ENCODE data around the gene ELL2.

DNA sequence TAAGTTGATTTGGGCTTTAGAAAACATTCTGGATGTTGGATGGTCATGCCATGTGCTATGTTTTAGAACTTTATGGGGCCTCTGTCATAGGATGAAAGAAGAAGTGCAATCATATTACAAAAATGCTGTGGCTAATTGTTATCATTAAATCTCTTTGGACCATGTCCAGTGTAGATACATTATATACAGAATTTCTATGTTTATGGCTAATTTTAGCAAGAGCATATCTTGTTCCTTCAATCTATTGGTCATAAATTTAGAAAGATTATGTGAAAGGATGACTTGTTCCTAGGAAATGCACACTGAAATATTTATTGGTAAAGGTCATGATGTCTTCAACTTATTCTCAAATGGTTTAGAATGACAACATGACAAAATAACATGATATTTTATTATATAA is 42.4 kb upstream of the ELL2 start:
- TF ChIP-seq, protein P1, sequence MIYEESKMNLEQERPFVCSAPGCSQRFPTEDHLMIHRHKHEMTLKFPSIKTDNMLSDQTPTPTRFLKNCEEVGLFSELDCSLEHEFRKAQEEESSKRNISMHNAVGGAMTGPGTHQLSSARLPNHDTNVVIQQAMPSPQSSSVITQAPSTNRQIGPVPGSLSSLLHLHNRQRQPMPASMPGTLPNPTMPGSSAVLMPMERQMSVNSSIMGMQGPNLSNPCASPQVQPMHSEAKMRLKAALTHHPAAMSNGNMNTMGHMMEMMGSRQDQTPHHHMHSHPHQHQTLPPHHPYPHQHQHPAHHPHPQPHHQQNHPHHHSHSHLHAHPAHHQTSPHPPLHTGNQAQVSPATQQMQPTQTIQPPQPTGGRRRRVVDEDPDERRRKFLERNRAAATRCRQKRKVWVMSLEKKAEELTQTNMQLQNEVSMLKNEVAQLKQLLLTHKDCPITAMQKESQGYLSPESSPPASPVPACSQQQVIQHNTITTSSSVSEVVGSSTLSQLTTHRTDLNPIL (CRISPR knock-in tag; IDR thresholded peaks at IDR 0.05; ENCODE audit: low read depth): no peak
- TF ChIP-seq, protein P2, sequence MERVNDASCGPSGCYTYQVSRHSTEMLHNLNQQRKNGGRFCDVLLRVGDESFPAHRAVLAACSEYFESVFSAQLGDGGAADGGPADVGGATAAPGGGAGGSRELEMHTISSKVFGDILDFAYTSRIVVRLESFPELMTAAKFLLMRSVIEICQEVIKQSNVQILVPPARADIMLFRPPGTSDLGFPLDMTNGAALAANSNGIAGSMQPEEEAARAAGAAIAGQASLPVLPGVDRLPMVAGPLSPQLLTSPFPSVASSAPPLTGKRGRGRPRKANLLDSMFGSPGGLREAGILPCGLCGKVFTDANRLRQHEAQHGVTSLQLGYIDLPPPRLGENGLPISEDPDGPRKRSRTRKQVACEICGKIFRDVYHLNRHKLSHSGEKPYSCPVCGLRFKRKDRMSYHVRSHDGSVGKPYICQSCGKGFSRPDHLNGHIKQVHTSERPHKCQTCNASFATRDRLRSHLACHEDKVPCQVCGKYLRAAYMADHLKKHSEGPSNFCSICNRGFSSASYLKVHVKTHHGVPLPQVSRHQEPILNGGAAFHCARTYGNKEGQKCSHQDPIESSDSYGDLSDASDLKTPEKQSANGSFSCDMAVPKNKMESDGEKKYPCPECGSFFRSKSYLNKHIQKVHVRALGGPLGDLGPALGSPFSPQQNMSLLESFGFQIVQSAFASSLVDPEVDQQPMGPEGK (CRISPR knock-in tag; IDR thresholded peaks at IDR 0.05; ENCODE audit: borderline replicate concordance): no peak
- TF ChIP-seq PPARA (CRISPR knock-in tag; IDR thresholded peaks at IDR 0.05; ENCODE audit: borderline replicate concordance) (no peak), GLIS3 (CRISPR knock-in tag; IDR thresholded peaks at IDR 0.05) (no peak), ISL1 (CRISPR knock-in tag; IDR thresholded peaks at IDR 0.05) (peak; percentile 65; the same call in 1 of the 2 replicates), TCF4 (CRISPR knock-in tag; IDR thresholded peaks at IDR 0.05; ENCODE audit: borderline replicate concordance) (no peak)
